ACHN (cell line): ENCODE data around the gene KLK5.
"Not testable (repeated sequence)": the region's sequence is repeated elsewhere in the genome, so short reads cannot be mapped to it uniquely, and the experiment has no call there.

Experiments used
- DNase-seq: peaks from one replicate; pipeline ENCODE4 v3.0.0-alpha.2; 2015
- in situ Hi-C: cut with HindIII; loops from 2 replicates; pipeline ENCODE4 v1.10.0; 2017; ENCODE audit warnings: low sequenced_read_pairs, low pct_ligation_motif_present, low pct_unique_long_range_greater_than_20kb

KLK5 gene

DNA sequence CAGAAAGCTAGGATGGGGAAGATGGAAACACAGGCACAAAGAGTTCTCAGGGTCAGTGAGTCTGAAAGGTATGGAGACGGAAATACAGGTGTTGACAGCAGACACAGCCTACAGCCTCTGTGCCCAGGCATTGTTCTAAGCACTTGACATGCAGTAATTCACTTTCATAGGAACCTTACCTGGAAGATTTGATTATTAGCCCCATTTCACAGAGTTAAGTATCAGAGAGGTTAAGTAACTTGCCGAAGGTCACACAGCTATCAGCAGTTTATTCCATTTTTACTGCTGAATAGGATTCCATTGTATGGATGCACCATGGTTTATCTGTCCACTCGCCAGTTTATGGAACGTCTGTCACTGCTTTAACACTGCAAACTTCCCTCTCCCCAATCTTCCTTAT is 54.8 kb downstream of the KLK5 start:
- in situ Hi-C loops, result no loop called here

DNA sequence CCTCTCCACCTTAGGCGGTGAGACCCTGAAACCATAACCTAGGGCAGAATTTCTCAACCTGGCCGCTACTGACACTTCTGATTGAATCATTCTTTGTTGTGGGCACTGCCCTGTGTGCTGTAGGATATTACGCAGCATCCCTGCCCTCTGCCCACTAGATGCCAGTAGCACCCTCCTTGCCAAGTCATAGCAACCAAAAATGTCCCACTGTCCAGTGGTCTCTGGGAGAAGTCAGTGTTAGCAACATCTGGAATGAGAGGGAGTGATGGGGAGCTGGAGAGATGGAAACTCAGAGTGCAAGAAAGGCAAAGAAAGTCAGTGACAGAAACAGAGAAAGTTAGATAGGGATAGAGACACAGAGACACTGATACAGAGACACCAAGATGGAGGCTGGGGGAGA is 55.2 kb downstream of the KLK5 start:
- no peak for DNase-seq
- in situ Hi-C loops, result no loop called here

More for the DNA sequence above, 54.8 kb downstream of the KLK5 start:
- no peak for DNase-seq

DNA sequence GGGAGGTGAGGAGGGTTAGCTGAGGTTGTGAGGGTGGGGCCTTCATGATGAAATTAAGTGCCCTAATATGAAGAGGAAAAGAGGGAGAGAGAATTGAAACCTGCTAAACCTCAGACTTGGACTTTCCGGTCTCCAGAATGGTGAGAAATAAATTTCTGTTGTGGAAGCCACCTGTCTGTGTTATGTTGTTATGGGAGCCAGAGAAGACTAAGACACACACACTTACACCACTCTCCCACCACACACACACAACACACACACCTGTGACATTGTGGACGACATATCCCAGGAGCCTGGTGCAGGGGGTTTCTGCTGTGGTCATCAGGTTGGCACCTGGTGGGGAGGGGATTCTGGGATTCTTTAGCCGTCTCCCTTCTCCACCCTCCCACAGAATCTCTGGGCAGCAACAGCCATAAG is 55.6 kb downstream of the KLK5 start:
- in situ Hi-C loops, result no loop called here
- no peak for DNase-seq

DNA sequence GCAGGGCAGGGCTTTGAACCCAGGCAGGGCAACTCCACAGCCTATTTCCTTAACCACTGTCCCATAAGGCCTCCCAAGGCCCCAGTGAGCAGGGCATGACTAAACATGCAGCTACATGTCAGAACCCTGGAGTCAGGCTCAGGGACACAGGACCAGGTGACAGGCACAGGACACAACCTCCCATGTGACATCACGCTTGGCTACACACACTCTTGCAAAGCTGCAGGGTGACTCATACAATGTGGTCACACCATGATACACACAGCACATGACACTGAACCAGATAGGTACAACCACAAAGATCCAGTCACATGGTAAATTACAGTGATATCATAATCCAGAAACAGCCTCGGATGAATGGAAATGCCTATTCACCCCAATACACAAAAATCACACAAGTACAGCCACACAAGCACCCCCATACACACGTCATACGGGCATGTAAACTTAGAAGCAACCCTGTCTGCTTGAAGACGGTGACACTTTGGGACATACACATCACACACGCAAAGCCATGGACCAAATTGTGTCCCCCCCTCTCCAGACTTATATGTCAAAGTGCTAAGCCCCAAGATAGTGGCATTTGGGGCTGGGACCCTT is 56.1 kb downstream of the KLK5 start:
- peak; percentile 75 for DNase-seq
- in situ Hi-C loops, result no loop called here

DNA sequence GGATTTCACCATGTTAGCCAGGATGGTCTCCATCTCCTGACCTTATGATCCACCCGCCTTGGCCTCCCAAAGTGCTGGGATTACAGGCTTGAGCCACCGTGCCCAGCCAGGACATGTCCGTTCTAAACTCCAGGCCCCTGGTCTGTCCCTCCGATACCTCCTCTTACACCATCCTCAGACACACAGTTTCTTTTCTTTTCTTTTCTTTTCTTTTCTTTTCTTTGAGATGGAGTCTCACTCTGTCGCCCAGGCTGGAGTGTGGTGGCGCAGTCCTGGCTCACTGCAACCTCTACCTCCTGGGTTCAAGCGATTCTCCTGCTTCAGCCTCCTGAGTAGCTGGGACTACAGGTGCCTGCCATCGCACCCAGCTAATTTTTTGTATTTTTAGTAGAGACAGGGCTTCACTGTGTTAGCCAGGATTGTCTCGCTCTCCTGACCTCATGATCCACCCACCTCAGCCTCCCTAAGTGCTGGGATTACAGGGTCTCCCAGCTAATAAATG is 56.7 kb downstream of the KLK5 start:
- DNase-seq, in situ Hi-C loops: not testable (repeated sequence)

DNA sequence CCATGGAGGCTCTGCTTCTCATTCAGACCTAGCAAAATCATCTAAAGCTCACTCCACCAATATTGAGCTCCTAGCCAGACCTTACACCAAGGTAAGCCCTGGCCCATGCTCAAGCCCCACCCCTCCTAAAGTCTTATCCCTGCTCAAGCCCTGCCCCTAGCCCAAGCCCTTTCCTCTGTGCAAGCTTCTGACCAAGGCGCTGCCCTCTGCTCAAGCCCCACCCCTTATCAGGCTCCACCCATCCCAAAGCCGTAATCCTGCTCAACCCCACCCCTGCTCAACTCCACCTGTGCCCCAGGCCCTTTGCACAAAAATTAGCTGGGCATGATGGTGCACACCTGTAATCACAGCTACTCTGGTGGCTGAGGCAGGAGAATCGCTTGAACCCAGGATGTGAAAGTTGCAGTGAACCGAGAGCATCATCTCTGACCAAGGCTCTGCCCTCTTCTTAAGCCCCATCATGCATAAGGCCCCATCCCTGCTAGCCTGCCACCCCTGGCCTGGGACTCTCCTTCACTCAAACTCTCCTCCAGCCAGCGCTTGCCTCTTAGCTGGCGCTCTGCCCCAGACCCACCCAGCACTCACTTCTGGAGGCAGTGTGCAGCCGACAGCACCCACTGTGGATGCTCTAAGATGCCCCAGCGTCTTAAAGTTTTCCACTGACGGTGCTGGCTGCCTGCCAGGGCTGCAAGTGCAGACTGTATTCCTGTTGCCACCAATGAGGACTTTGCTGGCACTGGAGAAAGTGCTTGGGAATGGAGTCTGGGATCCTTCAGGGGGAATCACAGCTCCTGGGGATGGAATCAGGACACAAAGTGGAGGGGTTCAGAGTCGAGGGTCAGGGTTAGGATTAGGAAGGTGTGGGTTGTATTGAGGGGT is 58.1 kb downstream of the KLK5 start:
- in situ Hi-C loops, result no loop called here
- no peak for DNase-seq
